NT2/D1 (cell line): Measurements from ENCODE around the gene ATXN1.
A peak's percentile ranks its signal among the peaks of the same experiment; 100 is the strongest.

Source experiments
- DNase-seq: peaks from one replicate; pipeline ENCODE4 v3.0.0-alpha.2; 2011; ENCODE audit warnings: low read depth, low spot score
- H3K27me3 ChIP-seq: 2 replicates; pipeline ENCODE4 v1.6.0; 2011; ENCODE audit warnings: mild to moderate bottlenecking; ENCODE audit not compliant: insufficient read length, insufficient read depth
- H3K36me3 ChIP-seq: 2 replicates; pipeline ENCODE4 v1.6.1; 2011; ENCODE audit warnings: mild to moderate bottlenecking, low read length, mixed read lengths; ENCODE audit not compliant: insufficient read depth, insufficient read length
- H3K4me1 ChIP-seq: 2 replicates; pipeline ENCODE4 v1.5.1; 2011; ENCODE audit not compliant: insufficient read depth, insufficient read length
- H3K4me3 ChIP-seq: 2 replicates; pipeline ENCODE4 v1.5.1; 2011; ENCODE audit warnings: low read depth; ENCODE audit not compliant: insufficient read length
- H3K9ac ChIP-seq: 2 replicates; pipeline ENCODE4 v1.6.0; 2011; ENCODE audit warnings: low read depth; ENCODE audit not compliant: insufficient read length
- H3K9me3 ChIP-seq: 2 replicates; pipeline ENCODE4 v1.5.1; 2011; ENCODE audit warnings: mild to moderate bottlenecking, low read length; ENCODE audit not compliant: insufficient read depth
- SUZ12 ChIP-seq: IDR thresholded peaks from 2 replicates; pipeline ENCODE4 v1.6.1; 2011; ENCODE audit not compliant: insufficient read length, insufficient read depth; ENCODE audit errors: extremely low read depth
- YY1 ChIP-seq: IDR thresholded peaks from 2 replicates; pipeline ENCODE4 v1.6.1; 2011; ENCODE audit not compliant: insufficient read length, insufficient read depth
- ZNF274 ChIP-seq: IDR thresholded peaks from 2 replicates; pipeline ENCODE4 v1.6.1; 2011; ENCODE audit warnings: mild to moderate bottlenecking, low read depth, low read length

Gene ATXN1

GRCh38 chr6:16291739-16292138, 469.5 kb downstream of the ATXN1 start:
- DNase-seq: no peak
- Histone ChIP-seq H3K36me3 (no peaks in the 10 kb centered on the region), H3K27me3 (no peaks in the 10 kb centered on the region), H3K4me1 (peaks cover 2% of the 10 kb centered on the region), H3K9ac (no peak overlapping the region), H3K9me3 (no peaks in the 10 kb centered on the region), H3K4me3 (no peak overlapping the region)
- TF ChIP-seq SUZ12 (no peak), ZNF274 (no peak), YY1 (no peak)

- Histone ChIP-seq H3K36me3 (no peaks in the 10 kb centered on the region), H3K9ac (no peak overlapping the region), H3K27me3 (no peaks in the 10 kb centered on the region), H3K4me1 (peaks cover 2% of the 10 kb centered on the region), H3K4me3 (no peak overlapping the region), H3K9me3 (no peaks in the 10 kb centered on the region)
- no peak for DNase-seq
- TF ChIP-seq ZNF274 (no peak), YY1 (no peak), SUZ12 (no peak)
These were observed 473.1 kb downstream of the ATXN1 start for GRCh38 chr6:16288163-16288562.

- no peaks in the 10 kb centered on the region for H3K9me3 ChIP-seq
- no peak overlapping the region for H3K9ac ChIP-seq
- no peaks in the 10 kb centered on the region for H3K27me3 ChIP-seq
- peaks cover 2% of the 10 kb centered on the region for H3K4me1 ChIP-seq
- TF ChIP-seq ZNF274 (no peak), YY1 (no peak), SUZ12 (no peak)
- no peaks in the 10 kb centered on the region for H3K36me3 ChIP-seq
- H3K4me3 ChIP-seq: no peak overlapping the region
- DNase-seq: peak; percentile 52
These were observed 475.1 kb downstream of the ATXN1 start for GRCh38 chr6:16286151-16286522.

- Histone ChIP-seq H3K36me3 (no peaks in the 10 kb centered on the region), H3K9ac (no peak overlapping the region), H3K9me3 (no peaks in the 10 kb centered on the region), H3K27me3 (no peaks in the 10 kb centered on the region), H3K4me1 (no peaks in the 10 kb centered on the region), H3K4me3 (no peak overlapping the region)
- no peak for TF ChIP-seq ZNF274
- TF ChIP-seq SUZ12: no peak
- no peak for TF ChIP-seq YY1
- no peak for DNase-seq
These were observed 475.7 kb downstream of the ATXN1 start for GRCh38 chr6:16285467-16286150.

GRCh38 chr6:16284472-16284871, 476.8 kb downstream of the ATXN1 start:
- H3K9me3 ChIP-seq: no peaks in the 10 kb centered on the region
- no peaks in the 10 kb centered on the region for H3K36me3 ChIP-seq
- DNase-seq: no peak
- no peak overlapping the region for H3K4me3 ChIP-seq
- no peaks in the 10 kb centered on the region for H3K27me3 ChIP-seq
- no peak overlapping the region for H3K9ac ChIP-seq
- TF ChIP-seq YY1 (no peak), ZNF274 (no peak), SUZ12 (no peak)
- H3K4me1 ChIP-seq: no peaks in the 10 kb centered on the region

GRCh38 chr6:16282370-16282769, 478.9 kb downstream of the ATXN1 start:
- H3K36me3 ChIP-seq: no peaks in the 10 kb centered on the region
- TF ChIP-seq YY1 (no peak), ZNF274 (no peak), SUZ12 (no peak)
- peaks cover 13% of the 10 kb centered on the region for H3K4me1 ChIP-seq
- no peaks in the 10 kb centered on the region for H3K27me3 ChIP-seq
- H3K9ac ChIP-seq: no peak overlapping the region
- no peaks in the 10 kb centered on the region for H3K9me3 ChIP-seq
- DNase-seq: no peak
- H3K4me3 ChIP-seq: no peak overlapping the region

GRCh38 chr6:16279243-16279642, 482.0 kb downstream of the ATXN1 start:
- Histone ChIP-seq H3K4me1 (peaks cover 13% of the 10 kb centered on the region), H3K9ac (no peak overlapping the region), H3K9me3 (no peaks in the 10 kb centered on the region), H3K36me3 (no peaks in the 10 kb centered on the region), H3K27me3 (no peaks in the 10 kb centered on the region), H3K4me3 (no peak overlapping the region)
- DNase-seq: no peak
- TF ChIP-seq SUZ12: no peak

- Histone ChIP-seq H3K36me3 (no peaks in the 10 kb centered on the region), H3K4me3 (no peak overlapping the region), H3K27me3 (no peaks in the 10 kb centered on the region), H3K9ac (no peak overlapping the region), H3K4me1 (peaks cover 13% of the 10 kb centered on the region), H3K9me3 (no peaks in the 10 kb centered on the region)
- DNase-seq: no peak
- no peak for TF ChIP-seq SUZ12
- no peak for TF ChIP-seq YY1
- no peak for TF ChIP-seq ZNF274
These were observed 482.5 kb downstream of the ATXN1 start for GRCh38 chr6:16278750-16279149.
